HCT116 (cell line): ENCODE data around the gene CAV1. TPM values are rescaled to one million over a fixed set of nuclear protein-coding genes. Genes with fewer than 3 reads are reported as not detected.

Experiments
- ATAC-seq: fragments of 200-7000 bp; cut with Tn5 transposase; 2 replicates; pipeline ENCODE4 v1.9.1; 2020; ENCODE audit warnings: mild to moderate bottlenecking, moderate library complexity
- BruUV-seq: library from RNA; stranded (reverse); fragments of 400-500 nt; replicated peaks from 2 replicates; lab custom pipeline; 2021; lab: Mats Ljungman, UMichigan
- CTCF ChIA-PET: fragments of 300-600 bp; sonication (Branson Sonifier 250); formaldehyde crosslinking; loops from one replicate; lab custom pipeline; 2021; ENCODE audit warnings: antibody characterized with exemption; lab: Charles Lee
- POLR2A ChIA-PET: fragments of 300-600, 350-600 bp; sonication (Branson Sonifier 250); formaldehyde crosslinking; loops from one replicate; lab custom pipeline; 2021; ENCODE audit warnings: antibody characterized with exemption; lab: Charles Lee
- RAD21 ChIA-PET, 2 experiments: fragments of 300-600 bp; sonication (Branson Sonifier 250); formaldehyde crosslinking; loops; one replicate each; lab custom pipeline; 2023; ENCODE audit warnings: low total read pairs in 2 of 2; ENCODE audit not compliant: uncharacterized antibody in 2 of 2, unreplicated experiment in 2 of 2, low non-redundant PET in 1 of 2; lab: Charles Lee
- DNase-seq: peaks from one replicate; pipeline ENCODE4 v3.0.0-alpha.2; 2010; ENCODE audit warnings: low read depth, low spot score
- H2AFZ ChIP-seq: fragments of 200-600 bp; shearing (Covaris generic), sonication (generic); 2 replicates; pipeline ENCODE4 v1.6.1; 2017; ENCODE audit warnings: low read depth, mixed run types, mixed read lengths, antibody characterized with exemption, low read length; ENCODE audit not compliant: poor library complexity, severe bottlenecking
- H3K27ac ChIP-seq: 2 replicates; pipeline ENCODE4 v1.5.1; 2012; ENCODE audit warnings: low read depth, low read length
- H3K27me3 ChIP-seq: fragments of 200-600 bp; sonication (generic); 2 replicates; pipeline ENCODE4 v1.6.1; 2016; ENCODE audit warnings: mixed run types, low read length, mixed read lengths; ENCODE audit not compliant: insufficient read depth
- H3K36me3 ChIP-seq, 2 experiments: fragments of 200-500 bp in 1 of 2; fragments of 200-600 bp in 1 of 2; sonication (Bioruptor generic) in 1 of 2; sonication (generic) in 1 of 2; 2 replicates each; pipeline versions ENCODE4 v1.5.1 to v1.6.1; 2014 to 2016; ENCODE audit warnings: low read length in 2 of 2, inconsistent platforms in 1 of 2, mixed read lengths in 1 of 2, mixed run types in 1 of 2; ENCODE audit not compliant: insufficient read depth in 2 of 2, control insufficient read depth in 1 of 2
- H3K4me1 ChIP-seq, 2 experiments: fragments of 200-600 bp in 1 of 2; sonication (generic) in 1 of 2; 2 replicates each; pipeline versions ENCODE4 v1.5.1 to v1.6.1; 2012 to 2017; ENCODE audit warnings: low read length in 2 of 2, inconsistent platforms in 1 of 2, mild to moderate bottlenecking in 1 of 2, mixed read lengths in 1 of 2, mixed run types in 1 of 2, moderate library complexity in 1 of 2; ENCODE audit not compliant: insufficient read depth in 2 of 2, control insufficient read depth in 1 of 2
- H3K4me2 ChIP-seq: fragments of 200-600 bp; sonication (generic); 2 replicates; pipeline ENCODE4 v1.6.1; 2017; ENCODE audit warnings: mixed run types, low read length, mixed read lengths
- H3K4me3 ChIP-seq, 2 experiments: fragments of 200-600 bp in 1 of 2; sonication (generic) in 1 of 2; replicated peaks in 1 of 2; 2 replicates each; pipeline ENCODE4 v1.5.1; 2011 to 2016; ENCODE audit warnings: low read length in 2 of 2, control low read depth in 1 of 2, low read depth in 1 of 2, mild to moderate bottlenecking in 1 of 2, mixed read lengths in 1 of 2, mixed run types in 1 of 2
- H3K79me2 ChIP-seq: fragments of 200-600 bp; sonication (generic); 2 replicates; pipeline ENCODE4 v1.6.1; 2017; ENCODE audit warnings: mild to moderate bottlenecking, mixed run types, low read length, moderate library complexity, mixed read lengths; ENCODE audit not compliant: insufficient read depth
- H3K9ac ChIP-seq: fragments of 200-600 bp; sonication (generic); 2 replicates; pipeline ENCODE4 v1.6.1; 2016; ENCODE audit warnings: low read length, mixed read lengths
- H3K9me2 ChIP-seq: fragments of 200-600 bp; sonication (generic), shearing (Covaris generic); 2 replicates; pipeline ENCODE4 v1.6.1; 2017; ENCODE audit warnings: mixed run types, mild to moderate bottlenecking, moderate library complexity; ENCODE audit not compliant: insufficient read depth
- H3K9me3 ChIP-seq, 2 experiments: fragments of 200-500 bp in 1 of 2; fragments of 200-600 bp in 1 of 2; sonication (Bioruptor generic) in 1 of 2; sonication (generic) in 1 of 2; 2 replicates each; pipeline ENCODE4 v1.6.1; 2014 to 2017; ENCODE audit warnings: low read length in 2 of 2, mixed read lengths in 2 of 2, inconsistent platforms in 1 of 2, low read depth in 1 of 2, mild to moderate bottlenecking in 1 of 2, mixed run types in 1 of 2, moderate library complexity in 1 of 2; ENCODE audit not compliant: control insufficient read depth in 1 of 2, insufficient read depth in 1 of 2
- H4K20me1 ChIP-seq: fragments of 200-600 bp; sonication (generic), shearing (Covaris generic); 2 replicates; pipeline ENCODE4 v1.6.1; 2017; ENCODE audit warnings: mixed run types, mild to moderate bottlenecking, moderate library complexity; ENCODE audit not compliant: insufficient read depth
- CTCF ChIP-seq, 3 experiments: fragments of 200-600 bp in 1 of 3; sonication (generic) in 1 of 3; IDR thresholded peaks in 2 of 3; conservative IDR thresholded peaks in 1 of 3; 2 replicates each; pipeline ENCODE4 v1.5.1; 2012 to 2017; ENCODE audit warnings: low read depth in 2 of 3, low read length in 2 of 3, antibody characterized with exemption in 1 of 3, borderline replicate concordance in 1 of 3, control low read depth in 1 of 3, mild to moderate bottlenecking in 1 of 3, mixed read lengths in 1 of 3, mixed run types in 1 of 3, moderate library complexity in 1 of 3; ENCODE audit not compliant: insufficient read depth in 1 of 3
- EZH2 ChIP-seq: fragments of 200-600 bp; sonication (generic); IDR thresholded peaks from 2 replicates; pipeline ENCODE4 v1.6.1; 2017; ENCODE audit warnings: antibody characterized with exemption, mixed run types
- FOSL1 ChIP-seq: IDR thresholded peaks from 2 replicates; pipeline ENCODE4 v1.6.1; 2012; ENCODE audit warnings: low read depth
- MAX ChIP-seq: IDR thresholded peaks from 2 replicates; pipeline ENCODE4 v1.6.1; 2012
- POLR2AphosphoS5 ChIP-seq: IDR thresholded peaks from 2 replicates; pipeline ENCODE4 v1.6.1; 2011; ENCODE audit warnings: mild to moderate bottlenecking, low read depth, low read length, moderate library complexity
- RAD21 ChIP-seq: IDR thresholded peaks from 2 replicates; pipeline ENCODE4 v1.6.1; 2012; ENCODE audit warnings: low read depth, mild to moderate bottlenecking
- SIN3A ChIP-seq: IDR thresholded peaks from 2 replicates; pipeline ENCODE4 v1.6.1; 2012; ENCODE audit warnings: low read depth
- SP1 ChIP-seq: IDR thresholded peaks from 2 replicates; pipeline ENCODE4 v1.6.1; 2012; ENCODE audit warnings: low read depth
- YY1 ChIP-seq: IDR thresholded peaks from 2 replicates; pipeline ENCODE4 v1.6.1; 2011; ENCODE audit warnings: low read length, low read depth, moderate library complexity, mild to moderate bottlenecking; ENCODE audit not compliant: insufficient replicate concordance; ENCODE audit errors: extremely low read depth
- ZFX ChIP-seq: fragments of 450-650 bp; IDR thresholded peaks from 2 replicates; pipeline ENCODE4 v1.6.1; 2017
- intact Hi-C: fragments of 100-400 bp; cut with micrococcal nuclease; formaldehyde crosslinking; loops from 2 replicates; pipeline ENCODE4 v1.10.0; 2022
- total RNA-seq: library from RNA; stranded (reverse); gene quantifications from one replicate; pipeline ENCODE4 v1.2.1, GENCODE V29; 2021; ENCODE audit not compliant: unreplicated experiment
- TF ChIP-seq, protein P1 (sequence below): IDR thresholded peaks from 2 replicates; pipeline ENCODE4 v1.6.1; 2012; ENCODE audit warnings: low read depth

Gene CAV1
- total RNA-seq, 1 experiment from 2014 or later: 298 TPM

DNA sequence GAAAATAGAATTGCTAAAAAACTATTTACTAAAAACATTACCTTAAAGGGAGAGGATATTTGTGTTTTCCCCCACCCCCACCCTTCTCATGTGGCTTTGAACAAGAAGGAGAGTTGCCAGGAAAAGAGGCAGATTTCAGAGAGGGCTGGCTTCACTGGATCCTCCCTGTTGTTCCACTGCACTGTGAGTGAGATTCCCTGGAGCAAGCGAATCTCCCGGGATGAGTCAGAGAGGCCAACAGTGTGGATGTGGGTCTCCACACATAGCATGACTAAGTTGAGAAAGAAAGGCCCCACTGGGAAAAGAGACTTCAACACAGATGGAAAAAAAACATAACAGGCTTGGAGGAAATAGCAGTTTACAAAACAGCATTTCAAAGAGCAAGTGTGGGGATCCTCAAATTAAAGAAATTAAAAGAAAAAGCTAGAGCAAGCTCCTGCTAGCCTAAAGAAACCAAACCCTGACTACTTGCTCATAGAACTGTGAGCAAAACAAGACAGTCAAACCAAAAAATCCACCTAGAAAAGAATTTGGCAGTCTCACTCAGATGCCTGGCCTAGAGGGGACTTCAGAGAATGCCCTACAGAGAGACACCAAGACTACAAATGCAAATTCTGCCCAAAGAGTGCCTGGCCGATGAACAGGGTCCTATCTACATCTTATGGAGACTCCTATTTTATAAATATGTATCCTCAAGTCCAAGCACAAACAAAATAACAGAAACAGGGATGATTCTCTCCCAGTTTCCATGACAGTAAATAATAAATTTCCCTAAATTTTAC is 3.4 kb downstream of the CAV1 start:
- intact Hi-C loops: loop anchor here (5.0 kb wide), 3 partner anchors 59 to 279 kb away; no protein-coding TSS in a partner anchor
- no peaks in the 10 kb centered on the region for H3K9me3 ChIP-seq
- peaks cover 27 to 58% of the 10 kb centered on the region in 2 experiments for H3K4me1 ChIP-seq
- H3K9ac ChIP-seq: peak overlapping the region; percentile 98
- ChIA-PET CTCF (interaction anchor here (3.0 kb wide), 1 partner anchor 61 kb away, joined by 13 read pairs; no protein-coding TSS in a partner anchor), RAD21 (interaction anchor here in 1 of 2 experiments (1.0 kb wide), 1 partner anchor 78 kb away, joined by 4 read pairs; no protein-coding TSS in a partner anchor), POLR2A (interaction anchor here (0.9 to 1.1 kb wide), 2 partner anchors 78 to 424 kb away, joined by 3 to 5 read pairs; no protein-coding TSS in a partner anchor)
- peak overlapping the region; percentile 99 for H3K4me2 ChIP-seq
- peak overlapping the region; percentile 84 to 89; a peak in 3 of 4 replicates for H3K4me3 ChIP-seq
- peaks cover 83% of the 10 kb centered on the region for H3K79me2 ChIP-seq
- peaks cover 2 to 47% of the 10 kb centered on the region in 2 experiments; a peak in 2 of 4 replicates for H3K36me3 ChIP-seq
- no peaks in the 10 kb centered on the region for H4K20me1 ChIP-seq
- peak overlapping the region; percentile 100 for H3K27ac ChIP-seq
- ATAC-seq (peak; percentile 13; the same call in 1 of the 2 replicates), DNase-seq (peak; percentile 54)
- no peak for TF ChIP-seq EZH2
- no peak for TF ChIP-seq SP1
- no peak for TF ChIP-seq CTCF (IDR thresholded peaks at IDR 0.05 in 2 of 3, conservative IDR thresholded peaks at IDR 0.05 in 1 of 3; ENCODE audit: borderline replicate concordance in 1 of 3, insufficient read depth in 1 of 3, low read depth in 2 of 3, low read length in 2 of 3)
- peak; percentile 22; the same call in 1 of the 2 replicates for TF ChIP-seq POLR2AphosphoS5
- no peak for TF ChIP-seq RAD21
- TF ChIP-seq, protein P1, sequence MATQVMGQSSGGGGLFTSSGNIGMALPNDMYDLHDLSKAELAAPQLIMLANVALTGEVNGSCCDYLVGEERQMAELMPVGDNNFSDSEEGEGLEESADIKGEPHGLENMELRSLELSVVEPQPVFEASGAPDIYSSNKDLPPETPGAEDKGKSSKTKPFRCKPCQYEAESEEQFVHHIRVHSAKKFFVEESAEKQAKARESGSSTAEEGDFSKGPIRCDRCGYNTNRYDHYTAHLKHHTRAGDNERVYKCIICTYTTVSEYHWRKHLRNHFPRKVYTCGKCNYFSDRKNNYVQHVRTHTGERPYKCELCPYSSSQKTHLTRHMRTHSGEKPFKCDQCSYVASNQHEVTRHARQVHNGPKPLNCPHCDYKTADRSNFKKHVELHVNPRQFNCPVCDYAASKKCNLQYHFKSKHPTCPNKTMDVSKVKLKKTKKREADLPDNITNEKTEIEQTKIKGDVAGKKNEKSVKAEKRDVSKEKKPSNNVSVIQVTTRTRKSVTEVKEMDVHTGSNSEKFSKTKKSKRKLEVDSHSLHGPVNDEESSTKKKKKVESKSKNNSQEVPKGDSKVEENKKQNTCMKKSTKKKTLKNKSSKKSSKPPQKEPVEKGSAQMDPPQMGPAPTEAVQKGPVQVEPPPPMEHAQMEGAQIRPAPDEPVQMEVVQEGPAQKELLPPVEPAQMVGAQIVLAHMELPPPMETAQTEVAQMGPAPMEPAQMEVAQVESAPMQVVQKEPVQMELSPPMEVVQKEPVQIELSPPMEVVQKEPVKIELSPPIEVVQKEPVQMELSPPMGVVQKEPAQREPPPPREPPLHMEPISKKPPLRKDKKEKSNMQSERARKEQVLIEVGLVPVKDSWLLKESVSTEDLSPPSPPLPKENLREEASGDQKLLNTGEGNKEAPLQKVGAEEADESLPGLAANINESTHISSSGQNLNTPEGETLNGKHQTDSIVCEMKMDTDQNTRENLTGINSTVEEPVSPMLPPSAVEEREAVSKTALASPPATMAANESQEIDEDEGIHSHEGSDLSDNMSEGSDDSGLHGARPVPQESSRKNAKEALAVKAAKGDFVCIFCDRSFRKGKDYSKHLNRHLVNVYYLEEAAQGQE: no peak
- TF ChIP-seq MAX: no peak
- peak; percentile 24 for TF ChIP-seq YY1
- no peak for TF ChIP-seq FOSL1
- TF ChIP-seq SIN3A: no peak
- no peak for TF ChIP-seq ZFX
- H2AFZ ChIP-seq: no peak overlapping the region
- H3K9me2 ChIP-seq: no peaks in the 10 kb centered on the region
- BruUV-seq: no TSS peak
- H3K27me3 ChIP-seq: no peaks in the 10 kb centered on the region
